H9 (cell line): Measurements from ENCODE around the gene LDLRAD4. TPM values are rescaled to one million over a fixed set of nuclear protein-coding genes. Genes with fewer than 3 reads are reported as not detected.

Experiments
- DNase-seq: peaks from one replicate; pipeline ENCODE4 v3.0.0-alpha.2; 2017
- H2AFZ ChIP-seq: one replicate; pipeline ENCODE4 v1.6.1; 2013; ENCODE audit warnings: mild to moderate bottlenecking, low read length, control low read depth, moderate library complexity
- H2AK5ac ChIP-seq: 2 replicates; pipeline ENCODE4 v1.6.1; 2013; ENCODE audit warnings: low read length, control low read depth, mixed read lengths; ENCODE audit not compliant: insufficient read length
- H2BK120ac ChIP-seq: one replicate; pipeline ENCODE4 v1.6.1; 2013; ENCODE audit warnings: low read depth, mild to moderate bottlenecking, low read length, control low read depth, inconsistent platforms; ENCODE audit not compliant: poor library complexity, severe bottlenecking
- H2BK12ac ChIP-seq: 2 replicates; pipeline ENCODE4 v1.6.1; 2013; ENCODE audit warnings: low read length, control low read depth, mixed read lengths, low read depth; ENCODE audit not compliant: insufficient read length
- H2BK15ac ChIP-seq: 2 replicates; pipeline ENCODE4 v1.6.1; 2013; ENCODE audit warnings: low read depth, low read length, control low read depth
- H2BK20ac ChIP-seq: one replicate; pipeline ENCODE4 v1.6.1; 2013; ENCODE audit warnings: low read depth, mild to moderate bottlenecking, low read length, control low read depth, inconsistent platforms; ENCODE audit not compliant: poor library complexity, severe bottlenecking
- H2BK5ac ChIP-seq: 2 replicates; pipeline ENCODE4 v1.6.1; 2013; ENCODE audit warnings: low read length, control low read depth, mixed read lengths; ENCODE audit not compliant: insufficient read length
- H3K14ac ChIP-seq: 2 replicates; pipeline ENCODE4 v1.6.1; 2013; ENCODE audit warnings: low read length, control low read depth; ENCODE audit not compliant: insufficient read depth
- H3K18ac ChIP-seq: 2 replicates; pipeline ENCODE4 v1.6.1; 2013; ENCODE audit warnings: low read depth, mild to moderate bottlenecking, mixed read lengths, low read length, control low read depth; ENCODE audit not compliant: insufficient read length
- H3K23ac ChIP-seq: 2 replicates; pipeline ENCODE4 v1.6.1; 2013; ENCODE audit warnings: low read length, control low read depth, mixed read lengths, low read depth; ENCODE audit not compliant: insufficient read length
- H3K23me2 ChIP-seq: 2 replicates; pipeline ENCODE4 v1.6.1; 2013; ENCODE audit warnings: low read depth, mild to moderate bottlenecking, mixed read lengths, low read length, control low read depth; ENCODE audit not compliant: insufficient read length, poor library complexity, severe bottlenecking
- H3K27ac ChIP-seq: 2 replicates; pipeline ENCODE4 v1.5.1; 2013; ENCODE audit warnings: low read length, control low read depth, mixed read lengths, low read depth; ENCODE audit not compliant: insufficient read length
- H3K27me3 ChIP-seq: 2 replicates; pipeline ENCODE4 v1.6.1; 2013; ENCODE audit warnings: low read length, control low read depth, inconsistent platforms; ENCODE audit not compliant: insufficient read depth
- H3K4ac ChIP-seq: 2 replicates; pipeline ENCODE4 v1.6.1; 2013; ENCODE audit warnings: low read depth, mild to moderate bottlenecking, control low read depth, inconsistent platforms, low read length, moderate library complexity
- H3K4me1 ChIP-seq: 2 replicates; pipeline ENCODE4 v1.6.1; 2013; ENCODE audit warnings: low read length, control low read depth, inconsistent platforms; ENCODE audit not compliant: insufficient read depth
- H3K4me2 ChIP-seq: 2 replicates; pipeline ENCODE4 v1.6.1; 2013; ENCODE audit warnings: low read length, control low read depth, mixed read lengths; ENCODE audit not compliant: insufficient read length, insufficient read depth
- H3K56ac ChIP-seq: 2 replicates; pipeline ENCODE4 v1.6.1; 2013; ENCODE audit warnings: low read depth, mild to moderate bottlenecking, mixed read lengths, low read length, control low read depth; ENCODE audit not compliant: insufficient read length
- H3K79me1 ChIP-seq: 2 replicates; pipeline ENCODE4 v1.6.1; 2013; ENCODE audit warnings: low read depth, mild to moderate bottlenecking, moderate library complexity, low read length, control low read depth, inconsistent platforms; ENCODE audit not compliant: insufficient read depth, poor library complexity, severe bottlenecking
- H3K79me2 ChIP-seq: 2 replicates; pipeline ENCODE4 v1.6.1; 2013; ENCODE audit warnings: low read length, control low read depth, inconsistent platforms; ENCODE audit not compliant: insufficient read depth
- H3K9ac ChIP-seq: 2 replicates; pipeline ENCODE4 v1.6.1; 2013; ENCODE audit warnings: low read length, control low read depth, mixed read lengths; ENCODE audit not compliant: insufficient read length; ENCODE audit errors: extremely low read depth
- H3K9me3 ChIP-seq: one replicate; pipeline ENCODE4 v1.6.1; 2013; ENCODE audit warnings: low read depth, low read length, inconsistent platforms; ENCODE audit not compliant: control insufficient read depth
- H3T11ph ChIP-seq: one replicate; pipeline ENCODE4 v1.6.1; 2013; ENCODE audit warnings: mild to moderate bottlenecking, low read length, control low read depth, inconsistent platforms
- H4K20me1 ChIP-seq: one replicate; pipeline ENCODE4 v1.6.1; 2013; ENCODE audit not compliant: control insufficient read depth, insufficient read length, insufficient read depth
- H4K5ac ChIP-seq: 2 replicates; pipeline ENCODE4 v1.6.1; 2013; ENCODE audit warnings: low read depth, mild to moderate bottlenecking, mixed read lengths, low read length, control low read depth; ENCODE audit not compliant: insufficient read length
- H4K8ac ChIP-seq: replicated peaks from 2 replicates; pipeline ENCODE4 v1.6.1; 2013; ENCODE audit warnings: low read length, control low read depth, mixed read lengths, low read depth; ENCODE audit not compliant: insufficient read length
- H4K91ac ChIP-seq: 2 replicates; pipeline ENCODE4 v1.6.1; 2013; ENCODE audit warnings: low read depth, mild to moderate bottlenecking, moderate library complexity, mixed read lengths, low read length, control low read depth; ENCODE audit not compliant: insufficient read length
- H3K27ac Mint-ChIP-seq, 3 experiments: 2 replicates in 2 of 3; 3 replicates in 1 of 3; pipeline ENCODE4 v1.8.0; 2020 to 2021; ENCODE audit warnings: mixed read lengths in 3 of 3, mild to moderate bottlenecking in 1 of 3, moderate library complexity in 1 of 3
- H3K27me3 Mint-ChIP-seq: 2 replicates; pipeline ENCODE4 v1.8.0; 2021; ENCODE audit warnings: low read depth, mild to moderate bottlenecking, moderate library complexity, mixed read lengths
- H3K36me3 Mint-ChIP-seq, 3 experiments: 2 replicates in 2 of 3; 3 replicates in 1 of 3; pipeline ENCODE4 v1.8.0; 2020 to 2021; ENCODE audit warnings: low read depth in 3 of 3, mixed read lengths in 3 of 3; ENCODE audit not compliant: insufficient read depth in 1 of 3
- H3K4me1 Mint-ChIP-seq, 2 experiments: 2 replicates each; pipeline ENCODE4 v1.8.0; 2020; ENCODE audit warnings: mixed read lengths in 2 of 2
- H3K4me3 Mint-ChIP-seq, 2 experiments: 2 replicates in 1 of 2; 3 replicates in 1 of 2; pipeline ENCODE4 v1.8.0; 2020 to 2021; ENCODE audit warnings: mild to moderate bottlenecking in 2 of 2, mixed read lengths in 2 of 2, moderate library complexity in 1 of 2
- H3K9me3 Mint-ChIP-seq, 2 experiments: 2 replicates in 1 of 2; 3 replicates in 1 of 2; pipeline ENCODE4 v1.8.0; 2020; ENCODE audit warnings: mild to moderate bottlenecking in 2 of 2, mixed read lengths in 2 of 2, moderate library complexity in 1 of 2
- WGBS: extraction: QIAGEN DNeasy Blood & Tissue Kit; methylation state at CpG from one replicate; pipeline ENCODE4 v1.1.7; 2013; ENCODE audit warnings: missing lambda C conversion rate, low lambda C conversion rate, mixed read lengths; ENCODE audit not compliant: insufficient read length; ENCODE audit errors: extremely low coverage; 5-methylcytosine and 5-hydroxymethylcytosine counted together
- total RNA-seq: library from RNA; stranded (reverse); gene quantifications from 2 replicates; pipeline ENCODE4 v1.2.1, GENCODE V29; 2021
- TF ChIP-seq, protein P1 (sequence below): fragments of 200-600 bp; sonication (generic); conservative IDR thresholded peaks from 3 replicates; pipeline ENCODE4 v1.8.0; 2021; ENCODE audit warnings: antibody characterized with exemption, mild to moderate bottlenecking

The LDLRAD4 gene
- total RNA-seq, 1 experiment from 2014 or later, result 3.9 TPM

DNA sequence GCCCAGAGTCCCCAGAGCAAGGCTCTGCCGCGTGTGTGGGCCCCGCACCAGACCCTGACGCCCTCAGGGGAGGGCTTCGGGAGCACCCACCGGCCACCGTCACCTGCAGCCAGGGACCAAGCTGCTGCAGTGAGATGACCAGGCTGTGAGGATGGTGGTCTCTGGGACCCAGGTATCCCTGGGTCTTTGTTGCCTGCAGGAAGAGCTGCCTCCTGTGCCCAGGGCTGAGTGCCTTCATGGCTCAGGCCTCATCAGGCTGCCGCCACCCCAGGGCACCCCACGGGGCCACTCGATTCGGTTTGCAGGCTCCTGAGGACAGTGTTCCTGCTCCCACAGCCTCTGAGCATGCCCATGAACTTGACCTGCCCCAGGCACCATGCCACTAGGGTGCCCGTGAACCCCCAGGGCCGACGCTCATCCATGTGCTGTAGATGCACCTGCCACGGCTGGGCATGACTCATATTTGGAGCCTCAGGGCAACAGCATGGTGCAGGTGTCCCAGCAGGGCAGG, 398.0 kb downstream of the LDLRAD4 start:
- Histone ChIP-seq H3K27ac (no peak overlapping the region), H3K4me2 (no peak overlapping the region), H3K56ac (no peak overlapping the region), H2BK12ac (no peak overlapping the region), H3K9ac (no peak overlapping the region), H2BK5ac (no peak overlapping the region), H3K18ac (no peak overlapping the region), H2AK5ac (no peak overlapping the region), H3K27me3 (no peaks in the 10 kb centered on the region; the same call in 1 of the 2 replicates), H4K91ac (no peak overlapping the region), H3K4me1 (no peaks in the 10 kb centered on the region), H3K79me1 (no peaks in the 10 kb centered on the region), H3K23ac (no peak overlapping the region), H2BK15ac (no peak overlapping the region), H2AFZ (no peak overlapping the region), H2BK120ac (no peak overlapping the region), H3K14ac (no peak overlapping the region), H2BK20ac (no peak overlapping the region), H3T11ph (no peak overlapping the region), H4K5ac (no peak overlapping the region), H3K4ac (no peak overlapping the region), H3K79me2 (no peaks in the 10 kb centered on the region), H4K8ac (no peak overlapping the region), H3K23me2 (no peaks in the 10 kb centered on the region), H3K9me3 (no peaks in the 10 kb centered on the region), H4K20me1 (no peaks in the 10 kb centered on the region)
- DNase-seq, result no peak
- Mint-ChIP-seq H3K27ac (no peak overlapping the region), H3K36me3 (peaks cover 0 to 2% (median 0%) of the 10 kb centered on the region in 3 experiments; a peak in 2 of 7 replicates), H3K4me3 (no peak overlapping the region), H3K27me3 (peaks cover 11% of the 10 kb centered on the region), H3K4me1 (peaks cover 7 to 10% of the 10 kb centered on the region in 2 experiments), H3K9me3 (no peaks in the 10 kb centered on the region)
- no CpG with 5 or more reads among the region's 15 CpGs for WGBS
- TF ChIP-seq, protein P1, sequence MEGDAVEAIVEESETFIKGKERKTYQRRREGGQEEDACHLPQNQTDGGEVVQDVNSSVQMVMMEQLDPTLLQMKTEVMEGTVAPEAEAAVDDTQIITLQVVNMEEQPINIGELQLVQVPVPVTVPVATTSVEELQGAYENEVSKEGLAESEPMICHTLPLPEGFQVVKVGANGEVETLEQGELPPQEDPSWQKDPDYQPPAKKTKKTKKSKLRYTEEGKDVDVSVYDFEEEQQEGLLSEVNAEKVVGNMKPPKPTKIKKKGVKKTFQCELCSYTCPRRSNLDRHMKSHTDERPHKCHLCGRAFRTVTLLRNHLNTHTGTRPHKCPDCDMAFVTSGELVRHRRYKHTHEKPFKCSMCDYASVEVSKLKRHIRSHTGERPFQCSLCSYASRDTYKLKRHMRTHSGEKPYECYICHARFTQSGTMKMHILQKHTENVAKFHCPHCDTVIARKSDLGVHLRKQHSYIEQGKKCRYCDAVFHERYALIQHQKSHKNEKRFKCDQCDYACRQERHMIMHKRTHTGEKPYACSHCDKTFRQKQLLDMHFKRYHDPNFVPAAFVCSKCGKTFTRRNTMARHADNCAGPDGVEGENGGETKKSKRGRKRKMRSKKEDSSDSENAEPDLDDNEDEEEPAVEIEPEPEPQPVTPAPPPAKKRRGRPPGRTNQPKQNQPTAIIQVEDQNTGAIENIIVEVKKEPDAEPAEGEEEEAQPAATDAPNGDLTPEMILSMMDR, result no peak
